ENCODE results near the gene GPR87.

GPR87 gene

DNA sequence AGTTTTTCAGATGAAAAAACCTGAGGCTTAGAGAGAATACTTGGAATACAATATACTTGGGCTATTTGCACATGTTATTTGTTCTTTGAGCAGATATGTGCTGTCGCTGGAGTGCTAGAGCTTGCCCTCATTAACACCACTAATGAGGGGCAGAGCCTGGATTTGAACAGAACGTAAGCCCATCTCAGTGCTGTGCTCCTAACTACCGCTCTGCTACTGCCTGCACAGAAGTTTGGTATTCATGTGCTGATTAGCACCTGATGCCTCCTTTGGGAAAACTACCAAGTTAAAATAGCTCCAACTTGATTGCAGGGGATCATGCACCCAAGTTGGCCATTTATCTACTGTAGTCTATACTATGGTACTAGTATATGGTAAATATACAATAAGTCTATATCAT, 3.6 kb downstream of the GPR87 start:
- TF ChIP-seq, protein P1, sequence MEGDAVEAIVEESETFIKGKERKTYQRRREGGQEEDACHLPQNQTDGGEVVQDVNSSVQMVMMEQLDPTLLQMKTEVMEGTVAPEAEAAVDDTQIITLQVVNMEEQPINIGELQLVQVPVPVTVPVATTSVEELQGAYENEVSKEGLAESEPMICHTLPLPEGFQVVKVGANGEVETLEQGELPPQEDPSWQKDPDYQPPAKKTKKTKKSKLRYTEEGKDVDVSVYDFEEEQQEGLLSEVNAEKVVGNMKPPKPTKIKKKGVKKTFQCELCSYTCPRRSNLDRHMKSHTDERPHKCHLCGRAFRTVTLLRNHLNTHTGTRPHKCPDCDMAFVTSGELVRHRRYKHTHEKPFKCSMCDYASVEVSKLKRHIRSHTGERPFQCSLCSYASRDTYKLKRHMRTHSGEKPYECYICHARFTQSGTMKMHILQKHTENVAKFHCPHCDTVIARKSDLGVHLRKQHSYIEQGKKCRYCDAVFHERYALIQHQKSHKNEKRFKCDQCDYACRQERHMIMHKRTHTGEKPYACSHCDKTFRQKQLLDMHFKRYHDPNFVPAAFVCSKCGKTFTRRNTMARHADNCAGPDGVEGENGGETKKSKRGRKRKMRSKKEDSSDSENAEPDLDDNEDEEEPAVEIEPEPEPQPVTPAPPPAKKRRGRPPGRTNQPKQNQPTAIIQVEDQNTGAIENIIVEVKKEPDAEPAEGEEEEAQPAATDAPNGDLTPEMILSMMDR (IDR thresholded peaks at IDR 0.05; ENCODE audit: low read depth, low read length) = no peak
- H3K4me3 ChIP-seq (replicated peaks in 1 of 2; ENCODE audit: low read depth in 2 of 2, low read length in 2 of 2) = no peak overlapping the region
- no peak for DNase-seq (ENCODE audit: low read depth in 2 of 2)

DNA sequence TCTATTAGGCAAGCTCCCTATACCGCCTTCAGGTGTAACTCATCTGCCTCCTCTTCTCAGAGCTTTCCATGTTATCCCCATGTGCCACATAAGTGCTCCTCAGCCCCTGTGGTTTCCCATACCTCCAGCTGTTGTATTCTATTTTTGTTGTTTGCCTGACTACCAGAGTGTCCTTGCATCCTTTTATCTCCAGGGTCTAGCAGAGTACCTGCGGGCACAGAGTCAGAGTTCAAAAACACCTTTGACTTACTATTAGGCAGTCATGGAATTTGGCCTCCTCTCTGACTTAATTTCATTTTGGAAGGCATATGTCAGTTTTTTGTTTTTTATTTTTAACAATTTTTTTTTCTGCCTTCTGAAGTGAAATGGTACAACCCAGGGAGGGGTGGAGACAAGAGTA, 7.1 kb downstream of the GPR87 start:
- TF ChIP-seq, protein P1 (IDR thresholded peaks at IDR 0.05; ENCODE audit: low read depth, low read length) = no peak
- DNase-seq (ENCODE audit: low read depth in 2 of 2) = no peak

DNA sequence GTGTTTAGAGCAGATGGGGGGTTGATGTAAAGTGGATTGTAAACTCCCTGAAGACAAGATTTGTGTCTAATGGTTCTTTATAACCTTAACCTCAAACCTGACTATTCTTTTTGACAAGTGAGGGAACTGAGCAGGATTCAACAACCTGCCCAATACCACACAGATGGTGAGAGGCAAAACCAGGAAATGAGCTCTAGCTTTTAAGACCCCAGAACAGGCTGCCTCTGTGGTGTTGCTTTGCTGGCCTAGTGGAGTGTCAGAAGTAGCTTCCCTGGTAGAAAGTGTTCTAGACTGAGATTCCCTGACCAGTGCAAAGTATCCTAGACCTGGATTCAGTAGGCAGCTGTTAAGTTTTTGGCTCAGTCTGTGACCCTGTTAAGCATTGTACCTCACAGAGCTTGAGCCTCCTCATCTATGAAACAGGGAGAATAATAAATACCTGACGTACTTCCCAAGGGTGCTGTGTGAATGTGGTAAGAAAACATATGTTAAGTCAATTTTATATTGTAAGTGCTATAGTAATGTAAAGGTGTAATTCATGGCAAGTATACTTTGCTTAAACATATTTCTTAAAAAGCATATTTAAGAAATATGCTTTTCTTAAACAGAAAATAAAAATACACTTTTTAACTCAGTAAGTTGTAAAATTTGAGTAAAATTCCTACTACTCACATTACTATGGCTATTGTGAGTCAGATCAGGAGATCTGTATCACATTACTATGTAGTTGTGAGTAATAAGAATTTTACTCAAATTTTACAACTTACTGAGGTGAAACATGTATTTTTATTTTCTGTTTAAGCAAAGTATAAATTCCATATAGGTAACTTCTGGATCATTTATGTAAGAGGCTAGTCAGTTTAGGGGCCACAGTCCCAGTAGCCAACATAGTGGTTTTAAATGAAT, 8.8 kb downstream of the GPR87 start:
- no peak overlapping the region for H3K4me3 ChIP-seq (replicated peaks in 1 of 2; ENCODE audit: low read depth in 2 of 2, low read length in 2 of 2)
- TF ChIP-seq, protein P1 (IDR thresholded peaks at IDR 0.05; ENCODE audit: low read depth, low read length) = no peak

More for the DNA sequence above, 7.1 kb downstream of the GPR87 start:
- no peak overlapping the region for H3K4me3 ChIP-seq (replicated peaks in 1 of 2; ENCODE audit: low read depth in 2 of 2, low read length in 2 of 2)

DNA sequence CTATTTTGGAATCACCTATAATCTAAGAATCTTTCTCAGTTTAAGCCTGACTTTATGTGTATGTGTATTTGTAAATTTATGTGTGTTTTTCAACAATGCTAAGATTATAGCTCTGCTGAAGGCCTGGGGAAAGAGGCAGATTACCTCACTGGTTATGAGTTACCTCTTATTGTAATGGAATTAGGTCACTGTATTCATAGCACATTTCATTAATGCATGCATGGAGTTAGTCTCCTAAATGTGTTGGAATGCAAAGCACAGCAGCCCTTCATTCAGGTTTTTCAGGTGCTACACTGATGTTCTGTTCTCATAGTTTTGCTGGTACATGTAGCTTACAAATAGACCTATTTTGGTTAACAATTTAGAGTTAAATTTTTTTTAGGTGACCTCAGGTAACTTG, 9.5 kb downstream of the GPR87 start:
- H3K4me3 ChIP-seq (replicated peaks in 1 of 2; ENCODE audit: low read depth in 2 of 2, low read length in 2 of 2) = no peak overlapping the region
- TF ChIP-seq, protein P1 (IDR thresholded peaks at IDR 0.05; ENCODE audit: low read depth, low read length) = no peak
- no peak for DNase-seq (ENCODE audit: low read depth in 2 of 2)

More for the DNA sequence above, 8.8 kb downstream of the GPR87 start:
- no peak for DNase-seq (ENCODE audit: low read depth in 2 of 2)

DNA sequence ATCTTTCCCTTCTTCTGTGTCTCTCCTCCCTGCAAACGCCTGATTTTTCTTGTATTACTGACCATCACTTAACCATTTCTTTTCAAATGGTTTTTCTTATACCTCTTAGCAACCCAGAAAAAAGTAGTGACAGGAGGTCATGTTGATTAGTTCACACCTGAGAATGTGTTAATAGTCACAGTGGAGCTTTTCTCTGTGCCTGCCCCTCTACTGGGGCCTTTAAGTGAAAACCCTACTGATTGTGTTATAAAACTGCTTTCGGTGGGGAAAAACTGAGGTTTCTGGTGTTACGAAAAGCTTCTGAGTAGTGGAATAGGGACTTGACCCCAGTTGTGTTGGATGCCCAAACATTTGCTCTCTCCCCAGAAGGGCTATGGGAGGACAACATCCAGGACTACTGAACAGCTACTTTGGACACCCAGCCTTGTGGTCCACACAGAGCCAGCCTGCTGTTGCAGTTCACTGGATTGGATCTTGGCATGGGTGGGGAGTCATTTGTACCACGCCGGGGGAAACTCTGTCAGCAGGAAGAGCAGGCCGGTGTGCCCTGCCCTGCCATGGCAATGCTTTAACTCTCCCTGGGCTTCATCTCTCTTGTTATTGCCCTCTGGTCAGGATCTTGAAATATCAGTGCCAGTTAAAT, 10.3 kb downstream of the GPR87 start:
- no peak for DNase-seq (ENCODE audit: low read depth in 2 of 2)
- H3K4me3 ChIP-seq (replicated peaks in 1 of 2; ENCODE audit: low read depth in 2 of 2, low read length in 2 of 2) = no peak overlapping the region
- TF ChIP-seq, protein P1 (IDR thresholded peaks at IDR 0.05; ENCODE audit: low read depth, low read length) = no peak

DNA sequence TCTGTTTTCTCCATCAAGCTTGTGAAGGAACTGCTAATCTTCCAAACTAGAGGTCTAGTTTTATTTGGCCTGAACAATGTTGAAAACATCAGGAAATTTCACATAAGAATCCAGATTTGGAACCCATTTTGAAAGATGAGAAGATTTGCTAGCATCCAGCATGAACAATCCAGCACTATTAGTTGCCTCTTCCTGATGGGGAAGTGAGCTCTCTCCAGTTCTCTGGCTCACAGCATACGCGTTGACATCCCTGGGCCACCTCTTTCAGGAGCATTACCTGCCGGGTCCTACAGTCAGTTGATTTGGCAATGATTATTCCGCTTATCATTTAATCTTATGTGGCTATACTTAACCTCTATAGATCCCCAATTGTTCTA, 10.9 kb downstream of the GPR87 start:
- H3K4me3 ChIP-seq (replicated peaks in 1 of 2; ENCODE audit: low read depth in 2 of 2, low read length in 2 of 2) = no peak overlapping the region
- TF ChIP-seq, protein P1 (IDR thresholded peaks at IDR 0.05; ENCODE audit: low read depth, low read length) = no peak
- peak in 1 of 2 donors; percentile 35 for DNase-seq (ENCODE audit: low read depth in 2 of 2)

All from cardiac fibroblast (primary cell).